IMR-90 (cell line): ENCODE results near the gene AKT2. TPM values are rescaled to one million over a fixed set of nuclear protein-coding genes. Genes with fewer than 3 reads are reported as not detected.

ENCODE experiments used
- ATAC-seq: fragments of 200-7000 bp; cut with Tn5 transposase; 2 replicates; pipeline ENCODE4 v1.9.1; 2020; ENCODE audit warnings: low read depth, mild to moderate bottlenecking, moderate library complexity
- BruUV-seq: library from RNA; stranded (reverse); fragments of 400-500 nt; replicated peaks from 2 replicates; lab custom pipeline; 2021; lab: Mats Ljungman, UMichigan
- CTCF ChIA-PET: fragments of 300-600 bp; formaldehyde crosslinking; extraction: SDS; loops from one replicate; lab custom pipeline; 2021; ENCODE audit warnings: antibody characterized with exemption; lab: Yijun Ruan, JAX
- POLR2A ChIA-PET: fragments of 300-600 bp; sonication (Branson Sonifier 250); formaldehyde crosslinking; loops from one replicate; lab custom pipeline; 2022; ENCODE audit warnings: antibody characterized with exemption; ENCODE audit not compliant: unreplicated experiment; lab: Charles Lee
- DNase-seq: peaks from one replicate; pipeline ENCODE4 v3.0.0; 2013
- H2AFZ ChIP-seq: replicated peaks from 2 replicates; pipeline ENCODE3; 2013; ENCODE audit warnings: low read length, mild to moderate bottlenecking; ENCODE audit not compliant: poor library complexity
- H2AK5ac ChIP-seq: 2 replicates; pipeline ENCODE4 v1.6.1; 2013; ENCODE audit warnings: low read depth, low read length, inconsistent platforms
- H2AK9ac ChIP-seq: replicated peaks from 2 replicates; pipeline ENCODE3; 2013; ENCODE audit warnings: mild to moderate bottlenecking, low read depth, low read length, moderate library complexity; ENCODE audit not compliant: poor library complexity
- H2BK120ac ChIP-seq: 2 replicates; pipeline ENCODE4 v1.6.1; 2013; ENCODE audit warnings: low read depth, low read length, inconsistent platforms
- H2BK15ac ChIP-seq: 3 replicates; pipeline ENCODE4 v1.6.1; 2013; ENCODE audit warnings: low read depth, low read length, inconsistent platforms
- H2BK20ac ChIP-seq: 2 replicates; pipeline ENCODE4 v1.6.1; 2013; ENCODE audit warnings: low read depth, mild to moderate bottlenecking, inconsistent platforms, low read length, moderate library complexity
- H2BK5ac ChIP-seq: 2 replicates; pipeline ENCODE4 v1.6.1; 2013; ENCODE audit warnings: mild to moderate bottlenecking, low read depth, low read length, inconsistent platforms; ENCODE audit not compliant: poor library complexity, severe bottlenecking
- H3K14ac ChIP-seq: replicated peaks from 2 replicates; pipeline ENCODE4 v1.6.1; 2013; ENCODE audit warnings: low read depth, low read length, inconsistent platforms
- H3K18ac ChIP-seq: 2 replicates; pipeline ENCODE4 v1.6.1; 2013; ENCODE audit warnings: low read depth, low read length, control low read depth
- H3K23ac ChIP-seq: 2 replicates; pipeline ENCODE4 v1.6.1; 2013; ENCODE audit warnings: low read depth, low read length, inconsistent platforms
- H3K27ac ChIP-seq: 2 replicates; pipeline ENCODE4 v1.5.1; 2013; ENCODE audit warnings: mild to moderate bottlenecking, control low read depth, low read length; ENCODE audit not compliant: insufficient read depth
- H3K27me3 ChIP-seq: 2 replicates; pipeline ENCODE4 v1.6.1; 2013; ENCODE audit warnings: low read length; ENCODE audit not compliant: control insufficient read depth, insufficient read depth
- H3K36me3 ChIP-seq: 2 replicates; pipeline ENCODE4 v1.6.1; 2013; ENCODE audit warnings: low read length, mixed read lengths; ENCODE audit not compliant: control insufficient read depth, insufficient read depth
- H3K4ac ChIP-seq: 2 replicates; pipeline ENCODE4 v1.6.1; 2013; ENCODE audit warnings: low read depth, low read length, inconsistent platforms
- H3K4me1 ChIP-seq: 2 replicates; pipeline ENCODE4 v1.6.1; 2013; ENCODE audit warnings: low read length, mixed read lengths; ENCODE audit not compliant: control insufficient read depth, insufficient read depth
- H3K4me2 ChIP-seq: 2 replicates; pipeline ENCODE4 v1.6.1; 2013; ENCODE audit warnings: low read depth, mild to moderate bottlenecking, control low read depth, low read length, moderate library complexity
- H3K4me3 ChIP-seq: 2 replicates; pipeline ENCODE4 v1.5.1; 2013; ENCODE audit warnings: low read depth, mild to moderate bottlenecking, control low read depth, low read length, moderate library complexity; ENCODE audit not compliant: insufficient read depth
- H3K56ac ChIP-seq: 2 replicates; pipeline ENCODE4 v1.6.1; 2013; ENCODE audit warnings: low read length, inconsistent platforms; ENCODE audit not compliant: insufficient read depth; ENCODE audit errors: extremely low read depth
- H3K79me1 ChIP-seq, 2 experiments: 2 replicates each; pipeline ENCODE4 v1.6.1; 2013; ENCODE audit warnings: low read length in 2 of 2, inconsistent platforms in 1 of 2, low read depth in 1 of 2
- H3K9ac ChIP-seq: 2 replicates; pipeline ENCODE4 v1.6.1; 2013; ENCODE audit warnings: low read depth, low read length, control low read depth
- H3K9me1 ChIP-seq: 2 replicates; pipeline ENCODE4 v1.6.1; 2013; ENCODE audit warnings: low read length, inconsistent platforms; ENCODE audit not compliant: insufficient read depth
- H3K9me3 ChIP-seq: 2 replicates; pipeline ENCODE4 v1.6.1; 2013; ENCODE audit warnings: low read length; ENCODE audit not compliant: control insufficient read depth, insufficient read depth
- H4K20me1 ChIP-seq: 2 replicates; pipeline ENCODE4 v1.6.1; 2013; ENCODE audit warnings: low read length, inconsistent platforms; ENCODE audit not compliant: insufficient read depth
- H4K5ac ChIP-seq: 2 replicates; pipeline ENCODE4 v1.6.1; 2013; ENCODE audit warnings: mild to moderate bottlenecking, low read depth, low read length, control low read depth
- H4K8ac ChIP-seq, 2 experiments: 2 replicates each; pipeline ENCODE4 v1.6.1; 2013; ENCODE audit warnings: low read depth in 2 of 2, low read length in 2 of 2, control low read depth in 1 of 2, inconsistent platforms in 1 of 2
- H4K91ac ChIP-seq: 2 replicates; pipeline ENCODE4 v1.6.1; 2013; ENCODE audit warnings: low read depth, low read length, inconsistent platforms; ENCODE audit not compliant: insufficient read depth
- CHD1 ChIP-seq: IDR thresholded peaks from 2 replicates; pipeline ENCODE4 v1.6.1; 2012; ENCODE audit warnings: low read depth, low read length, improper control_type of control experiment
- CTCF ChIP-seq: conservative IDR thresholded peaks from 2 replicates; pipeline ENCODE4 v1.5.1; 2012; ENCODE audit warnings: mild to moderate bottlenecking, low read depth, low read length, improper control_type of control experiment
- MAFK ChIP-seq: IDR thresholded peaks from 2 replicates; pipeline ENCODE4 v1.6.1; 2012; ENCODE audit warnings: low read depth, low read length, improper control_type of control experiment
- NFE2L2 ChIP-seq: fragments of 150-350 bp; IDR thresholded peaks from 2 replicates; pipeline ENCODE4 v1.6.1; 2016; ENCODE audit warnings: low read depth, mild to moderate bottlenecking, low read length
- WGBS, 2 experiments: methylation state at CpG; one replicate each; pipeline versions ENCODE4 v1.1.5 to v1.1.7; 2013; ENCODE audit warnings: missing lambda C conversion rate in 2 of 2; ENCODE audit not compliant: insufficient read length in 1 of 2; ENCODE audit errors: extremely low coverage in 2 of 2; 5-methylcytosine and 5-hydroxymethylcytosine counted together
- dilution Hi-C: fragments of 300-500 bp; cut with HindIII; formaldehyde crosslinking; loops from one replicate; pipeline ENCODE4 v1.14.3; 2018; ENCODE audit warnings: low sequenced_read_pairs; ENCODE audit not compliant: unreplicated experiment
- in situ Hi-C: fragments of 300-500 bp; cut with MboI; formaldehyde crosslinking; loops from 3 replicates; pipeline ENCODE4 v1.14.3; 2019; ENCODE audit warnings: low sequenced_read_pairs, inconsistent platforms, mixed read lengths
- intact Hi-C: fragments of 100-400 bp; cut with micrococcal nuclease; formaldehyde crosslinking; loops from 2 replicates; pipeline ENCODE4 v1.10.0; 2022
- polyA plus RNA-seq, 3 experiments: library from polyadenylated mRNA; depleted of rRNA; stranded (reverse); fragments of >200 nt; gene quantifications; 2 replicates each; pipeline ENCODE4 v1.2.3, GENCODE V29; 2012; ENCODE audit warnings: low replicate concordance in 1 of 3
- total RNA-seq: library from RNA; depleted of rRNA; stranded (reverse); fragments of >200 nt; gene quantifications from 2 replicates; pipeline ENCODE4 v1.2.3, GENCODE V29; 2012

AKT2 gene
- total and polyA plus RNA-seq, 2 of the 4 experiments (the other 2 are of a cell fraction), result 61.5 to 104 TPM

DNA sequence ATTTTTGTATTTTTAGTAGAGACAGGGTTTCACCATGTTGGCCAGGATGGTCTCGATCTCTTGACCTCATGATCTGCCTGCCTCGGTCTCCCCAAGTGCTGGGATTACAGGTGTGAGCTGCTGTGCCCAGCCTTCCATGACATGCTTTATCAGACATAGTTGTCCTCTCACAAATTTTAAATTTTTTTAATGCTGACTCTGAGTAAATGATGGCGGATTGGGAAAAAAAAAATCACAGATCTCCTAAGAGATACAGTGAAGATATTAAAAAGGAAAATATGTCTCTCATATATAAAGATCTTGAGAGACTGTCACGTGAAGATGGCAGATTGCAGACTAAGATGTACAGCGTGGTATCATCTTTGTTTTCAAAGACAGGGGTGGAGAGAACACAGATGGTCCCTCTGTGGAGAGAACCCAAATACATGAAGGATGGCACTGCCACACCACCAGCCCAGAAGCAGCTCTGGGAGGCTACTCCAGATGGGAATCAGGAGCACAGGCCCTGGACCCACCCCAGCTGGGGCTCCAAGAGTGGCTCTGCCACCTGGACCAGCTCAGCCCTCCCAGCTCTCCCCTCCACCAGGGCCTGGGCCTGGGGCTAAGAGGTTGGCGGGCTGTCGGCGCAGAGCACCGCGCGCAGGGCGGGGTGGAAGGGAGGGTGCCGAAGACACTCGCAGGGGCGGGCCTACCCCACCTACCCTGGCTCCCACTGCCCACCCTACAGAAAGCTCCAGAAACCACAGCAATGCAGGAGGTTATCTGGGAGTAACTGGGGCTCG lies 38.7 kb downstream of the AKT2 start:
- 80% methylated on average over 1 of the region's 16 CpGs; no CpG with 5 or more reads in 1 of the 2 experiments for WGBS, 2 experiments
- Histone ChIP-seq H3K9me1 (peaks cover 17% of the 10 kb centered on the region), H2AK5ac (no peak overlapping the region), H3K4ac (no peak overlapping the region), H4K20me1 (peaks cover 15% of the 10 kb centered on the region), H4K91ac (no peak overlapping the region), H3K18ac (no peak overlapping the region), H3K56ac (no peak overlapping the region), H3K4me1 (no peaks in the 10 kb centered on the region), H4K8ac (no peak overlapping the region), H3K9ac (no peak overlapping the region), H3K14ac (no peak overlapping the region), H3K23ac (no peak overlapping the region), H3K27me3 (no peaks in the 10 kb centered on the region), H3K79me1 (peaks cover 25 to 64% of the 10 kb centered on the region in 2 experiments), H3K4me3 (no peak overlapping the region), H3K36me3 (peaks cover 16% of the 10 kb centered on the region), H3K9me3 (no peaks in the 10 kb centered on the region), H2BK20ac (no peak overlapping the region), H3K27ac (no peak overlapping the region), H2BK15ac (no peak overlapping the region), H3K4me2 (no peak overlapping the region), H4K5ac (no peak overlapping the region), H2BK120ac (no peak overlapping the region), H2BK5ac (no peak overlapping the region), H2AK9ac (no peak overlapping the region), H2AFZ (no peak overlapping the region)
- DNase-seq (no peak), ATAC-seq (no peak)
- no TSS peak for BruUV-seq
- dilution Hi-C loops (no loop called here), in situ Hi-C loops (no loop called here), intact Hi-C loops (no loop called here)
- CTCF ChIA-PET, result no interaction called here
- no peak for TF ChIP-seq CTCF
- peak; percentile 47 for TF ChIP-seq MAFK
- TF ChIP-seq NFE2L2, result no peak
- TF ChIP-seq CHD1, result no peak
- POLR2A ChIA-PET, result no interaction called here
